ENCODE results near the gene IQGAP3.

DNA sequence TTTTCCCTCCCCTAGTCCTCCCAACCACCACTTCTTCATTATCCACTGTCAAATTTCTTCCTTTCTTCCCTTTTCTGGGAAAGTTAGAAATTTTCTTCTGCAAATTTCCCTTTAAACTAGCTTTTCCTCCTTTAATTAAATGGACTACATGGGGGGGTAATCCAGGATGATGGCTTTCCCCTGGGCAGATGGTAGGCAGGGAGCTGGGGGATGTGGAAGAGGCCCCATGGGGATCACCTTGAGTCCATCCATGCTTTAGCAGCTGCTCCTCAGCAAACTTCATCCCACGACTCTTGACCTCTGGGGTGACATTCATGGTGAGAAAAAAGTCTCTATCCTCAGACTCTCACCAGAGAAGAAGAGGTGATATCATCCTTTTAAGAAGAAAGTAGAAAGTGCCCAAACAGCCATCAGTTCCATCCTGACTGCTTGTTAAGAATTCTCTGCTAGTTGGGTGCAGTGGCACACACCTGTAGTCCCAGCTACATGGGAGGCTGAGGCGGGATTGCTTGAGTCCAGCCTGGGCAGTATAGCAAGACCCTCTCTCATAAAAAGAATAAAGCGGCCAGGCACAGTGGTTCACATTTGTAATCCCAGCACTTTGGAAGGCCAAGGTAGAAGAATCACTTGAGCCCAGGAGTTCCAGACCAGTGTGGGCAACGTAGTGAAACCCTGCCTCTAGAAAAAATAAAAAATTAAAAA is 26.5 kb upstream of the IQGAP3 start:
- TF ChIP-seq, protein P1, sequence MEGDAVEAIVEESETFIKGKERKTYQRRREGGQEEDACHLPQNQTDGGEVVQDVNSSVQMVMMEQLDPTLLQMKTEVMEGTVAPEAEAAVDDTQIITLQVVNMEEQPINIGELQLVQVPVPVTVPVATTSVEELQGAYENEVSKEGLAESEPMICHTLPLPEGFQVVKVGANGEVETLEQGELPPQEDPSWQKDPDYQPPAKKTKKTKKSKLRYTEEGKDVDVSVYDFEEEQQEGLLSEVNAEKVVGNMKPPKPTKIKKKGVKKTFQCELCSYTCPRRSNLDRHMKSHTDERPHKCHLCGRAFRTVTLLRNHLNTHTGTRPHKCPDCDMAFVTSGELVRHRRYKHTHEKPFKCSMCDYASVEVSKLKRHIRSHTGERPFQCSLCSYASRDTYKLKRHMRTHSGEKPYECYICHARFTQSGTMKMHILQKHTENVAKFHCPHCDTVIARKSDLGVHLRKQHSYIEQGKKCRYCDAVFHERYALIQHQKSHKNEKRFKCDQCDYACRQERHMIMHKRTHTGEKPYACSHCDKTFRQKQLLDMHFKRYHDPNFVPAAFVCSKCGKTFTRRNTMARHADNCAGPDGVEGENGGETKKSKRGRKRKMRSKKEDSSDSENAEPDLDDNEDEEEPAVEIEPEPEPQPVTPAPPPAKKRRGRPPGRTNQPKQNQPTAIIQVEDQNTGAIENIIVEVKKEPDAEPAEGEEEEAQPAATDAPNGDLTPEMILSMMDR (IDR thresholded peaks at IDR 0.05), result no peak
- no peak for TF ChIP-seq SIN3A (IDR thresholded peaks at IDR 0.05; ENCODE audit: borderline replicate concordance, insufficient read depth, low read depth, low read length)
